ENCODE data around the gene CRTAC1.

Gene CRTAC1

DNA sequence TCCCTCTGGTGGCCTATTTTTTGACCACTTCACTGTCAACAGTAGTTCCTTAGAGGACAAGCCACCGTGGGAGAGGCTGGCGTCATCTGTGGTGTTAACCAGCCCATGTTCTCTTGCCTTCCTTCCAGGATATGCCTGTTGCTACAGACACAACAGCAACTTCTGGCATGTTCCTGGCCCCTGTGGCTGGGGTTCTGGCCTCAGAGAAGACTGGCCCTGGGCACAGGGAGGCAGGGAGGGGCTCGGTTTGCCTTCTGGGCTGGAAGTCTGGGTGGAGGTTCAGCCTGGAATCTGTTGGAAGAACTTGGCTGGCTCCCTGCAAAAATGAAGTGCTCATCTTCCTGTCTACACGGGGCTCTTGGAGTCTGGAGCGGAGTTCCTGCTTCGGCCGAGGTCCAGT is 155.0 kb downstream of the CRTAC1 start:
- no peak overlapping the region for H3K4me3 ChIP-seq (ENCODE audit: low read depth, low read length)

DNA sequence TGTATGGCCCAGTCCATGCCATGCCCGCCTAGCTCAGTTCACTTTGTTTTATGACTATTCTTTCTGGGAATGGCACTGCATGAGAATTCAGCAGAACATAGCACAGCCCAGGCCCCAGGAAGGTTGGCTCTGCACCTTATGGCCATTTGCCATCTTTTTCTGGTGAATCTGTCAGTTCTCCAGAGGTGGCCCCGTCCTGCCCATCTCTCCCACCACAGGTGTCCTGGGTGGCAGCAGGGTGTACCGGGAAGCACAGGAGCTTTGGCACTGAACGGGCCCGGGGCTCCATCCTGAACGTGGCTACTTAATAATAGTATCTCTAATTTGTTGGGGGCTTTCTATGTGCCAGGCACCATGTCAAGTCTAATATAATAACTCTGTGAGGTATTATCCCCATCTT is 156.1 kb downstream of the CRTAC1 start:
- no peak overlapping the region for H3K4me3 ChIP-seq (ENCODE audit: low read depth, low read length)

DNA sequence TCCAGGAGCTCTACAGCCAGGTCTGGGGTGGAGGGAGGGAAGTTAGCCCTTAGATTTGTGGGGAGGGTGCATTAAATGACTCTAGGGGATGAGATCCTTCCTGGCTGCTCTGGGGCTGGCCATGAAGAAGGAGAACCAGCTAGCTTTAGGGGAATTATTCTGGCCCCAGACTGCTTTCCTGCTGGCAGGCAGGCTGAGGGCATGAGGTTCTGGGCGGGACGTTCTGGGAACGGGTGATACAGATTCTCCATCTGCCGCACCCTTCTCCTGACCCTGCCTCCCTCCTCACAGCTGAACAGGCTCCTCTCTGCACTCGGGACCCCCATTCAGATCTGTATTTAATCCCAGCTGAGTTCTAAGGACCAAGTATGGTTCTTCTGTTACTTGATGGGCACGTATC is 156.9 kb downstream of the CRTAC1 start:
- H3K4me3 ChIP-seq (ENCODE audit: low read depth, low read length): no peak overlapping the region

DNA sequence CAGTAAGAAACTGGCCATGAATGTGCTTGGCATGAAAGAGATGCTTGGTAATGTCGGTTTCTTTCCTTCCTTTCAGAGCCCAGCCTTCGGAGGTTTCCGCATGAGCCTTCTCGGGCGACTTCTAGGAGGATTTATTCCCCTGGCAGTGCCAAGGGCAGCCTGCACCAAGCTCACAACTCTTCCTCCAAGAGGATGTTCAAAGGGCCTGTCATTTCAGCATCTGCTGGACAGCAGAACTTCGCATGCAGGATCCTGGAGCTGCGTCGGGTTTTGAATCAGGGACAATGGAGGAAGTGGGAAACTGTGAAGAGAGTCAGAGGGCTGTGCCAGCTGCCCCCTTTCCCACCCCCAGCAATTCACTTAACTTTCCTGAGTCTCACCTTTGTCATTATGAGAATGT is 159.4 kb downstream of the CRTAC1 start:
- no peak overlapping the region for H3K4me3 ChIP-seq (ENCODE audit: low read depth, low read length)

DNA sequence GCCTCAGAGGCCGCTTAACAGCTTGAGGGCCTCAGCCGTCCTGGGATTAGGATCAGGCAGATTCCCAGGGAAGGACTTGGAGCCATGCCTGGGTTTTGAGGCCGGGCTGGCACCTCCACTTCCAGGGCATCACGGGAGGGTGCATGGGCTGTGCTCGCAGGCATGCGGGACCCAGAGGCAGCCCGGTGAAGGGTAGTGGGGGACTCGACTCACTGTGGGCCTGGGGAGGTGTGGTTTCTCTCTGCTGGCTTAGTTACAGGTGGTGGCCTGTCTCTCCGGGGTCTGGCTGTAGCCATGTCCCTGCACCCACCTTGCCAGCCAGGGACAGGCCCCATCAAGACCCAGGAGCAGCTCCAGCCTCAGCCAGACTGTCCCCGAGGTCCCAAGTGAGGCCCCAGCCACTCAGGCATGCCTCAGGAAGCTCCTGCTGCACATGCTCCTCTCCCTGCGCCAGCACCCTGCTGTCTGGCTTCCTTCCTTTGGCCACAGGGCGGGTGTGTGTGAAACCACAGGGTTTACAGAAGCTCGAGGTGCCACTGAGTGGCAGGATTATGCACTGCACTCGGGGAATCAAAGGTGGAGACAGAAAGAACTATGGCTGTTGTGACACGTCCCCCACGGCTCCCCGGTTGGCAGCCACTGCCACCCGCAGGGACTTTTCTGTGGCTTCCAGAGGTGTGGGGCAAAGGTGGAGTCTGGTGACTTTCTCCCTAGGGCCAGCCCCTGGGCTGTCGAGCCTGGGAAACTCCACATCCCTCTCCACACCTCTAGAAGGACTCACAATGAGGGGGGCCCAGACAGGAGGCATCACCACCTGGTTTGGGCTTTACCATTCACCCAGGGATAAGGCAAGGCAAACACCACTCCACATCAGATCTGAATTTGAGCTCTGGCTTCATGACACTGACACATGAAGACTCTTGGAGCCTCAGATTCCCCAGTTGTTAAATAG is 161.1 kb downstream of the CRTAC1 start:
- H3K4me3 ChIP-seq (ENCODE audit: low read depth, low read length): no peak overlapping the region

DNA sequence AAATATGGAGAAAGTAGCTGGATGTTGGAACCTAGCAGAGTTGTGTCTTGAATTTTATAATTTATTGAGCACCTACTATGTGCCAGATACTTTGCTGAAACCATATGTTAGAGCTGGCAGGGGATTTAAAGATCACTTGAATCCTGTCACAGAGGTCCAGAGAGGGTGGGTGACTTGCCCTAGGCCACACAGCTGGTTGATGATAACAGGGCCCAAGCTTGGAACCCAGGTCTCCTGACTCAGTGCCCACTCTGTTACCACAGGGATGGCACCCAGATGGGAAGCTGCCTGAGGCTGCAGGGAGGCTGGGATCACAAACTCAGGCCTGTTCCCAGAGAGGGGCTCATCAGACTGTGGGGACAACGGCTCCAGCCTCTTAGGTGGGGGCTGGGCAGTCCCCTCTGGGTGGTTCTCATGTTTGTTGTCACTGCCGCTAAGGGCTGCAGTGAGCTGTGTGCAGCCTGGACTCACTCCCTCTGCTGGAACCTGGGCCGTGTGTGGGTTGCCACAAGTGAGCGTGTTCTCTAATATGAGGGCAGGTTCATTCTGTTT is 162.2 kb downstream of the CRTAC1 start:
- H3K4me3 ChIP-seq (ENCODE audit: low read depth, low read length): no peak overlapping the region

DNA sequence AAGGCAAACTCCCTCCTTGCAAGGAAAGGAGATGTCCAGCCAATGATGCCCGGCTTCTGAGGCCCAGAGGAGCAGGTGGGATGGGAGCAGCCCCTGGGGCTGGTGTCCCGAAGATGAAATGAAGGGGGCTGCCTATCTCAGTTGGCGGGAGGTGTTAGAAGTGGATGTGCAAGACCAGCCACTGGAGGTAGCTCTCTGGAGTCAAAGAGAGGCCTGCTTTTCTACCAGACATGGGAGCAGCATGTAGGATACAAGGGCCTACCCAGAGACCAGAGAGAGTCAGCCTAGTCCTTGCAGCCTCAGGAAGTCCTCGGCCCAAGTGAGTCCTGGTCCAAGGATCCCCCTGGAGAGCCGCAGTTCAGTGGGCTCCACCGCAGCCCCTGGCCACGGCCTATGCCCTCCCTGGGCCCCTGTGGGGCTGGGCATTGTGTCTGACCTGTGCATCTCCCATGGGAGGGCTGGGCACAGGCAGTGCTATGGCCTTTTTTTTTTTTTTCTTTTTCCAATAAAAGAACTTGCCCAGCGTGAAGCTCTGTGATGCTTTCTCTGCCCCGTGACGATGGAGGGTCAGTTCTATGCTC is 163.1 kb downstream of the CRTAC1 start:
- no peak overlapping the region for H3K4me3 ChIP-seq (ENCODE audit: low read depth, low read length)

DNA sequence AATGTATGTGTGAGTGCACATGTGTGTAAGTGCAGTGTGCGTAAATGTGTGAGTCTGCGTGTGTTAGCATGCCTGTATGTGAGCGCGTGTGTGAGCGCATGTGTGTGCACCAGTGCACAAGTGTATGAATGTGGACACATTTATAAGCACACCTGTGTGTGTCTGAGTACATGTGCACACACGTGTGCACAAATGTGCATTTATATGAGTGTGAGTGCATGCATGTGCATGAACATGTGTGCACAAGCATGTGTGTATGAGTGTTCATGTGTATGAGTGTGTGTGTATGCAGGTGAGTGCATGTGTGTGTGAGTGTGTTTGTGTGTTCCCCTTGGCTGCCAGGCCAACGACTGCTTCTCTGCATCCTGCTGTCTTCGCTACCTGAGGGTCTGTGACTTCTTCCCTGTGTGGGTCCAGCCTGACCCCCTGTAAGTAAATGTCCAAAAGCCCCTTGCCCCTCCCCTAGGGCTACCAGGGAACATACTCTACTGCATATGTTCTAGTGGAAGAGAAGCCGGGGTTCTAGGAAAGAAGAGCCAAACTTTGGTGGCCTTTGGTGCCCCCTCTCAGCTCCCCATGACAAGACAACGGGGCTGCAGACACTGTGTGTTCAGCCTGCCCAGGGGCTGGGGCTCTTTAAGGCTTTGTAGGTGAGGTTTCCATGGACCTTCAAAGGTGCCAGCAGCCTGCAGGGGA is 163.7 kb downstream of the CRTAC1 start:
- no peak overlapping the region for H3K4me3 ChIP-seq (ENCODE audit: low read depth, low read length)

DNA sequence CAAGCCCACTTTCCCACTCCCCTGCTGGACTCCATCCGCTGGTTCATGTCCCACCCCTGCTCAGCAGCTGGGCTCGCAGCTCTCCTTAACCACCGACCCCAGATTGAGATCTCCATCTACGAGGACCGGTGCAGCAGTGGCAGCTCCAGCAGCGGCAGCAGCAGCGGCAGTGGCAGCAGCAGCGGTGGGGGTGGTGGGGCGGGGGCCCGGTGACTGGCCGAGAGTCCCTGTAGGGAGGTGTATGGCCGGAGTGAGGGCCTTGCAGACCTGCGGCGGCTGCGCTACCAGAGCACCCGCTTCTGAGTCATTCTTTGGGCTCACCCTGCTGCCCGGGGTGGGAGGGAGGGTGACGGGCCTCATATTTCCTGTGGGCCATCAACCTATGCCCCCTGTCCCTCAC is 164.9 kb downstream of the CRTAC1 start:
- H3K4me3 ChIP-seq (ENCODE audit: low read depth, low read length): no peak overlapping the region

DNA sequence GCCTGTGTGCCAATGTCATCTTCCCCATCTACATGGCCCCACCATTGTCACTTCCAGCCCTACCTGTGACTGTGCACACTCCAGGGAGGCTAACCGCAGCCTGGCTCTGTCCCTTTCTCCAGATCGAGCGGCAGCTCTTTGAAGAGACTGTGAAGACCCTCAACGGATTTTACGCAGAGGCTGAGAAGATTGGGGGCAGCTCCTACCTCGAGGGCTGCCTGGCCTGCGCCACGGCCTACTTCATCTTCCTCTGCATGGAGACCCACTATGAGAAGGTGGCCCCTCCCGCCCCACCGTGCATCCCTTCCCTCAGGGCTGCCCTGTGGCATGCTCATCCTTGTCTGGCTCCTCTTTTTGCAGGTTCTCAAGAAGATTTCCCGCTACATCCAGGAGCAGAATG is 166.6 kb downstream of the CRTAC1 start:
- no peak overlapping the region for H3K4me3 ChIP-seq (ENCODE audit: low read depth, low read length)

DNA sequence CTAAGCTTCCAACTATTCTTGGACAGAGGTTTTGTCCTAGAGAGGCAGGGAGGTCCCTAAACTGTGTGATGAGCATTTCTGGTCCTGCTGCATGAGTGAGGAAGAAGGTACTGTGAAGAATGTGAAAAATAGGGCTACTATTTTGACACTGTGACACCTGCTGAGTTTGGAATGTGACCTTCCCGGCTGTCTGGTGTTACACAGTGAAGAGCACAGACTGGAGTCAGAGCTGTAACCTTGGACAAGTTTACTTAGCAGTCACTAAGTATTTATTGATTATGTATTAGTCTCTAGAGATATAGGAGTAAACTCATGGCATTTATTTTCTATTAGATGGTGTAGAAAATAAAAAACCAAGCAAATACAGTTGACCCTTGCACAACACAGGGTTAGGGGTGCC is 168.5 kb downstream of the CRTAC1 start:
- no peak overlapping the region for H3K4me3 ChIP-seq (ENCODE audit: low read depth, low read length)

DNA sequence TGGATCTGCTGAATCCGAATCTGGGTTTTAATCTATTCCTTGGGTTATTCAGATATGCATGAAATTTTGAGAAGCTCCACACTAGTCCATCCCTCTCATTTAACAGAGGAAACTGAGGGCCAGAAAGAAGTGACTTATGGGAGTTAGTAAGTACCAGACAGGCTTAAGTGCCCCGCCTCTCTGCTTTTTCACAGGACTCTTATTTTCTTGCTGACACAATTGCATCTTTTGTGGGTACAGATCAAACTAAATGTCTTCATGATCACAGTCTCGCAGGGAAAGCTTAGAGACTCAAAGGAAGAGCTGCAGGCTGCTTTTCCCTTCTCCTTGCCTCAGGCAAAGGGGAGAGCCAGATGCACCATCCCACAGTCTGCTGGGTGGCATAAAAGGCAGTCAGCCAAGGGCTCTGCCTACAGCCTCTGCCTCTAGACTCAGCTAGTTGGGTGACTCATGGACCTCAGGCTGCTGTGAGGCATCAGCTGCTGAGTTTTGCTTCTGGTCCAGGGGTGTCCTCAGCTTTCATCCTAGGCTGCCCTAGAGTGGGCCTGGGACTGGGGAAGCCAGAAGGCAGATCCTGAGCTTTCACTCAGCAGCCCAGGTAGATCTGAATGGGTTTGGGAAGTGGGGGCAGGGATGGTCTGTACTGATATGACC is 169.2 kb downstream of the CRTAC1 start:
- no peak overlapping the region for H3K4me3 ChIP-seq (ENCODE audit: low read depth, low read length)

DNA sequence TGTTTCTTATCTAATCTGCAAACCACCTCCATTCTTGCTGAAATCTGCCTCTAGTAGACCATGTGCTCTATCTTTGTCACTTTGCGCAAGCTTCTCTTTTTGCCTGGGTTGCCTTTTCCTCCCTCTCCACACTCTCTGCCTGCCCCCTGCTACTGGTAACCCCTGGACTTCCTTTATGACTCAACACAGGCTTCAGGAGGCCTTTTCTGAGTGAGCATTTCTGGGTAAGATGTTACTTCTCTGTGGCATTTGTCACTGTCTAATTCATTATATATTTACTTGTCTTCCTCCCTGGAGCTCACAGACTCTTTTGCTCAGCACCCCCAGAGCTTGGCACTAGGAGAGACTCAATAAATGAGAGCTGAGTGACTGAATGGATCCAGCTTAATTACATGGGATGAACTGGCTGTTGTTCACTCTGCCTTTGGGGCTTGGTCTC is 172.4 kb downstream of the CRTAC1 start:
- no peak overlapping the region for H3K4me3 ChIP-seq (ENCODE audit: low read depth, low read length)

DNA sequence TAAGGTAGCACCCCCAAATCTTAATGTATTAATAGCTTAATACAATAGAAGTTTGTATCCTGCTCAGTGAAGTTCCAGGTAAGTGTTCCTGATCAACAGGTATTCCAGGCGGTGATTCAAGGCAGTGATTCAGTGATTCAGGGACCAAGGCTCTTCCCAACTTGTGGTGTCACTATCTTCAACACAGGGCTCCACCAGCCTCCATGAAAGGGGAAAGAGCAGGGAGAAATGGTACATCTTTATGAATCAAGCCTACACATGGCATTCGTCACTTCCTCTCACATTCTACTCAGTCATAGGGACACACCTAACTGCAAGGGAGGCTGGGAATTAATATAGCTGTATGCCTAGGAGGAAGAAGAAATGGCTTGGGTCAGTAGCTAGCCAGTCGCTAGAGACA is 175.7 kb downstream of the CRTAC1 start:
- H3K4me3 ChIP-seq (ENCODE audit: low read depth, low read length): no peak overlapping the region

DNA sequence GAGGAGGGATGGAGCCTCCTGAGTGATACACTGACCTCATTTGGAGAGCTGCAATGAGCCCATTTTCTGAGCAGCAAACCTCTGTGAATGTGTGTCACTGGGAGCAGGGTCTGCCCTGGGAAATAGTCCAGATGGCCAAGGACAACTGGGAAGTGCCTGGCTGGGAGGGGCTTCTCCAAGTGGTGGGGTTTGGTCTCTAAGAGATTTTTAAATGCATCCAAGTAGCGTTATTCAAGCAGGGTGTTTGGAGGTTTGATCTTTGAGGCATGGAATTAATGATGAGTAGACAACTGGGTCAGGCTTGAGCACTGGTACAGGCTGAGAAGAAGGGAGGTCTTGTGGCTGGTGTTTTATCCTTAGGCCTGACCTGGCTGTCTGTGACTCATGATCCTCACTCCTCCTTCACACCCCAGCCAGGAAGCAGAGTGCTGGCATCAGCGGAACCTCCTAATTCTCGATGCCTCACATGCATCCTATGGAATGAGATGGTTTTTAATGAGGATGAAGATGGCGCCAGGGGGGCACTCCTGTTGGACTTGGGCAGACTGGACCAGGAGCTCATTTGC is 177.5 kb downstream of the CRTAC1 start:
- H3K4me3 ChIP-seq (ENCODE audit: low read depth, low read length): no peak overlapping the region

DNA sequence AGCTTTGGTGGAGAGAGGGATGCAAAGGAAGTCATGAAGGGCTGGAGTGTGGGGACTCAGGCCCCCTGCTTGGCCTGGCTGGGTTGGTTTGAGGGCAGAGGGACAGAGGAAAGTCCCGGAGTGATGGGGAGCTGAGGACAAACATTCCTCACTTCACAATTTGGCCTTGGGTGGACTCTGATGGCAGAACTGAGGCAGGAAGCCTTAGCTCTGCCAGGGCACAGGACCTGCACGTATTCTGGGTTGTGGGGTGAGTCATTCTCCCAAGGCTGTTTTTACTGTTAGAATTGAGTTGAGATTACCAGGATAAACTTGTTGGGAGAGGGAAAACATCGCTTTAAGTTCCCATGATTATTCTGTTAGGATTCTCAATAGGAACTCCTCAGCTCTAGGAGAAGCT is 178.1 kb downstream of the CRTAC1 start:
- no peak overlapping the region for H3K4me3 ChIP-seq (ENCODE audit: low read depth, low read length)

DNA sequence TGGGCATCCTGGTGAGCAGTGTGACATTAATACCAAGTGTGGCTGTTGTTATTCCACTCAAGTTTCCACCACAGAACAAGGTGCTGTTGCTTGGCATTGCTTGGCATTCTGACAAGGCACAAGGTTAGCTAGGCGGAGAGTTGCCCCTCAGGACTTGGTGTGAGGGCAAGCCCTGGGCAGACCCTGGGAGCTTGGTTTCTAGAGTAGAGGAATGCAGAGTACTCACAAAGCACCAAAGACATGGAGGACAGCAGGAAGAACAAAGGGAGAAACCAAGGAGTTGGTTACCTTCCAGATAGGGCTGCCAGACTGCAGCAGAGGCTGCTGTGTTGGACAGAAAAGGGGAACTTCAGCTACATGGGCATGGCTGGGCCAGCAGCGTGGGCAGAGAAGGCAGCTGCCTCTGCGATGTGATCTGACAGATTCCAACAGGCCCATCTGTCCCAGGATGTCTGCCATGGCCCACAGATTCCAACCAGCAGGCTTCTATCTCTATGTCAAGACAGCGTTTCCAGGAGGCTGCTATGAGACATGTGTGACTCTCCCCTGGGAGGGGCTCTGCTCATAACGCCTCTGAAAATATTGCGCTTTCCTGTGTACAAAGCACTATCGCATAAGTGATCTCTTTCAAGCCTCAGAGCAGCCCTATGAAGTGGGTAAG is 178.9 kb downstream of the CRTAC1 start:
- no peak overlapping the region for H3K4me3 ChIP-seq (ENCODE audit: low read depth, low read length)

DNA sequence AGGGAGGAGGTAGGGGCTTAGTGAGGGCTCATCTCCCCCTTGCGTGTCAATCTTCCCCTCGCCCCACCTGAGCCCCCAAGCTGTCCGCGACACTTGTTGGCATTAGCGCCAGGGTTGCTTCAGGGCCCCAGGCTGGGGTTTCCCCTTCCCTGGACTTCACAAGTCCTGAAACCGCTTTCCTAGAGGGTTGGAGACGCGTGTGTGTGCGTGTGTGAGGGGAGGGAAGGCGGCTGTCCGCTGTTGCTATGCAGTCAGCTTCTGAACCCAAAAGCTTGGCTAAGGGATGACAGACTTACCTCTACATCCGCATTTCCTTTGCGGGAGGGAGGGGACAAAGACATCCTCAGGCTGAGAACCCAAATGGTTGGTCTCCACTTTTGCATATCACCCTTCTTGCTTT is 180.0 kb downstream of the CRTAC1 start:
- H3K4me3 ChIP-seq (ENCODE audit: low read depth, low read length): no peak overlapping the region

DNA sequence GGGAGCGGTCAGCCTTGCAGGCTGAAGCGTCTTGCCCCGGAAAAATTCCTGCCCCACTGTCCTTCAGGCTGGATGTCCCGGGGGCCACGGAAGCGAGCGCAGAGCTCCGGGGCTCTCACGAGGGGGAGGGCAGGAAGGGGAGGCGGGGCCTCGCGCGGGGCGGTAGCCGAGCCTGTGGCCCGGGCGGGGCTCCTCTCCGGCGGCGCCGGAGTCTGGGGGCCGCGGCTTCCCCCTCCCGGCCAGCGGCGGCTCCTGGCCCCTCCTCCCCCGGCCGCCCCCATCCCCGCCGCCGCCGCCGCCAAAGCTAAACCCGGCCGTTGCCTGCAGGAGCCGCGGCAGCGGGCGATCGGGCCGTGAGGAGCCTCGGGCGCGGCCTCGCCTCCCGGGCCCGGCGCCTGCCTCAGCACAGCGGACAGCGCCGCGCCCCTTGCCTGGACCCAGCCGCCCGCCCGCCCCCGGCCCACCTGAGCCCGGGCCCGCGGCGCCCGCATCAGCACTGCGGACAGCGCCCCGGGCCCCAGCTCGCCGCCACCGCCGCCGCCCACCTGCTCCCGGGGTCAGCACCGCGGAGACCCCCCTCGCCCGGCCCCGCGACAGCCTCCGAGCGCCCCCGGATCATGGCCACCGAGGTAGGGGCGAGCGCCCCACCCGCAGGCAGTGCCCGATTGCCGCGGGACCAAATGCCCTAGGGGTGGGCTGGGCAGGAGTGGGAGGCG is 180.6 kb downstream of the CRTAC1 start, which contains the start of gene GOLGA7B:
Gene GOLGA7B (plus strand): TSS at position 157 of the 716 bp plus-strand sequence. CDS start 461 bp downstream, at position 618.
- H3K4me3 ChIP-seq (ENCODE audit: low read depth, low read length): peak within 1 kb of the TSS; percentile 45
